Nephron progenitor cell (in vitro differentiated cells): ENCODE data around the gene TMEM94.

ENCODE experiments used
- DNase-seq: peaks from one replicate; pipeline ENCODE4 v3.0.0; 2021
- H3K27ac Mint-ChIP-seq: 2 replicates; pipeline ENCODE4 v1.8.0; 2021; ENCODE audit warnings: mild to moderate bottlenecking, moderate library complexity, mixed read lengths
- H3K27me3 Mint-ChIP-seq: 2 replicates; pipeline ENCODE4 v1.8.0; 2021; ENCODE audit warnings: mild to moderate bottlenecking, low read depth, mixed read lengths; ENCODE audit not compliant: poor library complexity
- H3K36me3 Mint-ChIP-seq: 2 replicates; pipeline ENCODE4 v1.8.0; 2021; ENCODE audit warnings: low read depth, mixed read lengths
- H3K4me1 Mint-ChIP-seq: 2 replicates; pipeline ENCODE4 v1.8.0; 2021; ENCODE audit warnings: mixed read lengths
- H3K4me3 Mint-ChIP-seq: 2 replicates; pipeline ENCODE4 v1.8.0; 2021; ENCODE audit warnings: mild to moderate bottlenecking, moderate library complexity, mixed read lengths
- H3K9me3 Mint-ChIP-seq: 2 replicates; pipeline ENCODE4 v1.8.0; 2021; ENCODE audit warnings: mild to moderate bottlenecking, moderate library complexity, mixed read lengths
- TF ChIP-seq, protein P1 (sequence below): fragments of 200-600 bp; sonication (generic); IDR thresholded peaks from 2 replicates; pipeline ENCODE4 v1.5.0; 2021; ENCODE audit warnings: antibody characterized with exemption

The TMEM94 gene

GRCh38 chr17:75456417-75457046, at the start of gene TMEM94:
Gene TMEM94, plus strand, starts transcription at chr17:75456635. Its CDS starts 15,271 bp downstream, at chr17:75471906.
- H3K27me3 Mint-ChIP-seq, result peaks cover 6% of the 10 kb centered on the region
- H3K4me3 Mint-ChIP-seq, result peak within 1 kb of the TSS; percentile 90
- H3K9me3 Mint-ChIP-seq, result no peaks in the 10 kb centered on the region
- TF ChIP-seq, protein P1, sequence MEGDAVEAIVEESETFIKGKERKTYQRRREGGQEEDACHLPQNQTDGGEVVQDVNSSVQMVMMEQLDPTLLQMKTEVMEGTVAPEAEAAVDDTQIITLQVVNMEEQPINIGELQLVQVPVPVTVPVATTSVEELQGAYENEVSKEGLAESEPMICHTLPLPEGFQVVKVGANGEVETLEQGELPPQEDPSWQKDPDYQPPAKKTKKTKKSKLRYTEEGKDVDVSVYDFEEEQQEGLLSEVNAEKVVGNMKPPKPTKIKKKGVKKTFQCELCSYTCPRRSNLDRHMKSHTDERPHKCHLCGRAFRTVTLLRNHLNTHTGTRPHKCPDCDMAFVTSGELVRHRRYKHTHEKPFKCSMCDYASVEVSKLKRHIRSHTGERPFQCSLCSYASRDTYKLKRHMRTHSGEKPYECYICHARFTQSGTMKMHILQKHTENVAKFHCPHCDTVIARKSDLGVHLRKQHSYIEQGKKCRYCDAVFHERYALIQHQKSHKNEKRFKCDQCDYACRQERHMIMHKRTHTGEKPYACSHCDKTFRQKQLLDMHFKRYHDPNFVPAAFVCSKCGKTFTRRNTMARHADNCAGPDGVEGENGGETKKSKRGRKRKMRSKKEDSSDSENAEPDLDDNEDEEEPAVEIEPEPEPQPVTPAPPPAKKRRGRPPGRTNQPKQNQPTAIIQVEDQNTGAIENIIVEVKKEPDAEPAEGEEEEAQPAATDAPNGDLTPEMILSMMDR, result no peak
- peak within 1 kb of the TSS; percentile 95 for H3K27ac Mint-ChIP-seq
- peaks cover 65% of the 10 kb centered on the region for H3K4me1 Mint-ChIP-seq
- DNase-seq, result peak; percentile 89
- H3K36me3 Mint-ChIP-seq, result peaks cover 8% of the 10 kb centered on the region

GRCh38 chr17:75407655-75408352, 48.6 kb upstream of the TMEM94 start:
- TF ChIP-seq, protein P1, result no peak
- Mint-ChIP-seq H3K27me3 (peaks cover 51% of the 10 kb centered on the region), H3K9me3 (no peaks in the 10 kb centered on the region), H3K4me1 (peaks cover 34% of the 10 kb centered on the region), H3K27ac (no peak overlapping the region), H3K4me3 (no peak overlapping the region), H3K36me3 (no peaks in the 10 kb centered on the region)
- DNase-seq, result no peak

- DNase-seq, result no peak
- Mint-ChIP-seq H3K9me3 (no peaks in the 10 kb centered on the region), H3K36me3 (no peaks in the 10 kb centered on the region), H3K4me1 (peaks cover 22% of the 10 kb centered on the region), H3K4me3 (no peak overlapping the region), H3K27ac (no peak overlapping the region), H3K27me3 (peaks cover 71% of the 10 kb centered on the region)
- TF ChIP-seq, protein P1, result no peak
Observed at GRCh38 chr17:75410141-75410540, 46.3 kb upstream of the TMEM94 start.

DNA sequence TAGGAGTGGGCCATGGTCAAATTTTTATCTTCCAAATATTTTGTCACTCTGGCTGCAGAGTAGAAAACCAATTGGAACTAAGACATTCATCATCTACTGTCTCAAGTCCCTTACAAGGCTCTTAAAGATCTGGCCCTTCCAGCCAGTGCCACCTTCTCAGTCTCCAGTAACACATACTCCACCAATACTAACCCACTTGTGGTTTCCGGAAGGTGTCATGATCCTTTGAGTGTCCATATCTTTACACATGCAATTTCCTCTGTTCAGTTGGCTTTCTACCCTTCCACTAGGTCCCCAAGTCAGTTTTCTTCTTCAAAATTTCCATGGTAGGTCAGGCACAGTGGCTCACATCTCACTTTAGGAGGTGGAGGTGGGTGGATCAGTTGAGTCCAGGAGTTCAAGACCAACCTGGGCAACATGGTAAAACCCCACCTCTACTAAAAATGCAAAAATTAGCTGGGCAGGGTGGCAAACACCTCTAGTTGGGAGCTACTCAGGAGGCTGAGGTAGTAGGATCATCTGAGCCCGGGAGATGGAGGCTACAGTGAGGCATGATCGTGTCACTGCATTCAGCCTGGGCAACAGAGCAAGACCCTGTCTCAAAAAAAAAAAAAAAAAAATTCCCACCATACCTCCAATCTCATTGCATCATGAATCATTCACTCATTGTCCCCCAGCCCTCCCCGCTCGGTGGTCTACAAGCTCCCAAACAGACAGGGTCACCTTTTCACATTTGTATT, 44.9 kb upstream of the TMEM94 start:
- H3K27me3 Mint-ChIP-seq, result peaks cover 80% of the 10 kb centered on the region

DNA sequence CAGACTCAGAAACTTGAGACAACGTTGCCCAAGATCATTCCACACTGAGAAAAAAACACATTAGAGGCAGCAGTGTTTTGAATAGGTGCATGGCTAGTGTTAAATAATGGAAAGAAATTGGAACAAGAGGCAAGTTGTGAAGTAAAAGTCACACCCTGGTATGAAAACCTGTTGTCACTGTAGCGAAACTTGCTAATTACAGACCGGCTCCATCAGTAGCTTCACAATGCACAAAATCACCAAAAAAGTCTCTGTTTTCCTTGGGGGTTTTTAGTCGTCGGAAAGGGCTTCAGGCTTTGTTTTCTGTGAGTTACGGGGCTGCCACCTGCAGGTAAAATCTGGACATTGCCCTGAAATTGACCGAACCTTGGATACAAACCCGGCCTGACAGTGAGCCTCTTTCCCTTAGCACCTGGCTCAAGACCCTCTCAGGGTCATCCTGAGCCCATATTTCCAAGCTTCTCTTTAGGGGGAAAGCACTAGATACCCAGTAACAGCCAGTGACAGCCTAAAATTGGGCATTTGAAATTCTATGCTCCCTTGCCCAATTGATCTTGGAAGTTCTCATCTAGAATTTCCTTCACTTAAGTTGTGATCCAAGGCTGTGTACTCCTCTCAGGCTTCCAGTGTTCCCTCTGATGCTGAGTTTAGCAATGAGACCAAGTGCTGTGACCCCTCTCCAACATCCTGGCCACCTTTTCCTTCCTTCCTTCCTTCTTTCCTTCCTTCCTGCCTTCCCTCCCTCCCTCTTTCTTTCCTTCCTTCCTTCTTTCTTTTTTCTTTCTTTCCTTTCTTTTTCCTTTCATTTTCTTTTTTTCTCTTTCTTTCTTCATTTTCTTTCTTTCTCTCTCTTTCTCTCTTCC, 43.7 kb upstream of the TMEM94 start:
- TF ChIP-seq, protein P1, result peak; percentile 73
- Mint-ChIP-seq H3K4me3 (no peak overlapping the region), H3K27ac (no peak overlapping the region), H3K9me3 (no peaks in the 10 kb centered on the region), H3K36me3 (no peaks in the 10 kb centered on the region), H3K4me1 (peaks cover 8% of the 10 kb centered on the region), H3K27me3 (peaks cover 72% of the 10 kb centered on the region)
- peak; percentile 72 for DNase-seq

More for the DNA sequence above, 44.9 kb upstream of the TMEM94 start:
- Mint-ChIP-seq H3K4me1 (peaks cover 13% of the 10 kb centered on the region), H3K9me3 (no peaks in the 10 kb centered on the region), H3K27ac (no peak overlapping the region), H3K36me3 (no peaks in the 10 kb centered on the region), H3K4me3 (no peak overlapping the region)
- TF ChIP-seq, protein P1, result no peak
- no peak for DNase-seq
